IMR-90 (cell line): Measurements from ENCODE around the gene NEK6.

Source experiments
- BHLHE40 ChIP-seq: fragments of 150-350 bp; IDR thresholded peaks from 2 replicates; pipeline ENCODE4 v1.6.1; 2016; ENCODE audit warnings: mild to moderate bottlenecking, low read depth, low read length
- CEBPB ChIP-seq: IDR thresholded peaks from 2 replicates; pipeline ENCODE4 v1.6.1; 2012; ENCODE audit warnings: low read depth, low read length, improper control_type of control experiment
- CHD1 ChIP-seq: IDR thresholded peaks from 2 replicates; pipeline ENCODE4 v1.6.1; 2012; ENCODE audit warnings: low read depth, low read length, improper control_type of control experiment
- CTCF ChIP-seq: conservative IDR thresholded peaks from 2 replicates; pipeline ENCODE4 v1.5.1; 2012; ENCODE audit warnings: mild to moderate bottlenecking, low read depth, low read length, improper control_type of control experiment
- FOS ChIP-seq: fragments of 150-350 bp; IDR thresholded peaks from 2 replicates; pipeline ENCODE4 v1.6.1; 2016; ENCODE audit warnings: low read depth, low read length
- MAFK ChIP-seq: IDR thresholded peaks from 2 replicates; pipeline ENCODE4 v1.6.1; 2012; ENCODE audit warnings: low read depth, low read length, improper control_type of control experiment
- MAZ ChIP-seq: IDR thresholded peaks from 2 replicates; pipeline ENCODE4 v1.6.1; 2012; ENCODE audit warnings: low read depth, mild to moderate bottlenecking, low read length, improper control_type of control experiment, moderate library complexity, borderline replicate concordance
- MXI1 ChIP-seq: IDR thresholded peaks from 2 replicates; pipeline ENCODE4 v1.6.1; 2012; ENCODE audit warnings: low read depth, mild to moderate bottlenecking, low read length, moderate library complexity, borderline replicate concordance
- POLR2A ChIP-seq: IDR thresholded peaks from 2 replicates; pipeline ENCODE4 v1.6.1; 2012; ENCODE audit warnings: mild to moderate bottlenecking, low read depth, low read length
- RAD21 ChIP-seq: IDR thresholded peaks from 2 replicates; pipeline ENCODE4 v1.6.1; 2012; ENCODE audit warnings: low read length, improper control_type of control experiment
- RCOR1 ChIP-seq: IDR thresholded peaks from 2 replicates; pipeline ENCODE4 v1.6.1; 2012; ENCODE audit warnings: mild to moderate bottlenecking, low read length, improper control_type of control experiment; ENCODE audit not compliant: insufficient replicate concordance
- RFX5 ChIP-seq: IDR thresholded peaks from 2 replicates; pipeline ENCODE4 v1.8.0; 2012; ENCODE audit warnings: low read depth, mild to moderate bottlenecking, low read length, moderate library complexity
- USF2 ChIP-seq: fragments of 150-350 bp; IDR thresholded peaks from 2 replicates; pipeline ENCODE4 v1.6.1; 2017; ENCODE audit warnings: mild to moderate bottlenecking, antibody characterized with exemption, low read length, low read depth
- TF ChIP-seq, protein P1 (sequence below): fragments of 150-350 bp; IDR thresholded peaks from 2 replicates; pipeline ENCODE4 v1.6.1; 2016; ENCODE audit warnings: low read depth, mild to moderate bottlenecking, low read length, moderate library complexity, borderline replicate concordance

DNA sequence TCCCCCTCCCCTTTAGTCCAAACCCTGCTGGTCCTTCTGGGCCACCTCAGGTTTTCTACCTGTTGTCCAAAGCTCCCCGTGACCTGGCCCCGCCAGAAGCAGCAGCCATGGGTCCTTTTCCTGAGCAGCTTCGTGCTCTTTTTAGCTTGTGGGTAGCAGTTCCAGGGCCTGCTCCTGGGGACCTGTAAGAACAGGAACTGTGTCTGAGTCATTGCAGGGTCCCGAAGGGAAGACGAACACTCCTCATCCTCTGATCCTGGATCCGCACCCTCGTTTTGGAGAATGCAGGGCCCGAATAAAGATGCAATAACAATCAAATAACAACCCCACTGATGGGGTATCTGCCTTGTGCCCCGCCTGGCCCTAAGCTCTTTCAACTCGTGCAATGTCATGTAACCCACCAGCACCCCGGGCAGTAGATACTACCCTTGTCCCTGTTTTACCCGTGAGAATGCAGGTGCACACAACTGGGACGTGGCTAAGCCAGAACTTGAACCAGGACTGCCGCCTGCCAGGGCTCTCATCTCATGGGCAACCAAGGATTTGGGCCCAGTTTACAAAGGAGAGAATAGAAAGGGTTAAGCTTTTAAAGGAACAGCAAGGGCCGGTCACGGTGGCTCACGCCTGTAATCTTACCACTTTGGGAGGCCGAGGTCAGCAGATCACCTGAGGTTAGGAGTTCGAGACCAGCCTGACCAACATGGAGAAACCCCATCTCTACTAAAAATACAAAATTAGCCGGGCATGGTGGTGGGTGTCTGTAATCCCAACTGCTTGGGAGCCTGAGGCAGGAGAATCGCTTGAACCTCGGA, 33.2 kb downstream of the NEK6 start:
- TF ChIP-seq POLR2A (no peak), CTCF (no peak), RAD21 (no peak), RFX5 (no peak), BHLHE40 (no peak), USF2 (no peak), CEBPB (no peak), FOS (no peak), CHD1 (no peak), MAFK (no peak), MXI1 (no peak), RCOR1 (no peak), MAZ (no peak)
- TF ChIP-seq, protein P1, sequence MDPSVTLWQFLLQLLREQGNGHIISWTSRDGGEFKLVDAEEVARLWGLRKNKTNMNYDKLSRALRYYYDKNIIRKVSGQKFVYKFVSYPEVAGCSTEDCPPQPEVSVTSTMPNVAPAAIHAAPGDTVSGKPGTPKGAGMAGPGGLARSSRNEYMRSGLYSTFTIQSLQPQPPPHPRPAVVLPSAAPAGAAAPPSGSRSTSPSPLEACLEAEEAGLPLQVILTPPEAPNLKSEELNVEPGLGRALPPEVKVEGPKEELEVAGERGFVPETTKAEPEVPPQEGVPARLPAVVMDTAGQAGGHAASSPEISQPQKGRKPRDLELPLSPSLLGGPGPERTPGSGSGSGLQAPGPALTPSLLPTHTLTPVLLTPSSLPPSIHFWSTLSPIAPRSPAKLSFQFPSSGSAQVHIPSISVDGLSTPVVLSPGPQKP: no peak
